HG03571 (cell line): ENCODE measurements around the gene DLG5.

ENCODE experiments used
- ATAC-seq: cut with Tn5 transposase; IDR thresholded peaks from one replicate; pipeline ENCODE4 v1.9.1; 2021; ENCODE audit not compliant: unreplicated experiment

DLG5 gene

GRCh38 chr10:77926566-77927401 lies at the start of gene DLG5:
DLG5 (minus strand) TSS chr10:77926755; CDS start chr10:77926520, 235 bp downstream.
- peak; percentile 67 for ATAC-seq

- ATAC-seq: no peak
Measured at GRCh38 chr10:77975086-77975666, 48.6 kb upstream of the DLG5 start.

GRCh38 chr10:77974396-77975074 lies 48.0 kb upstream of the DLG5 start:
- no peak for ATAC-seq

- ATAC-seq: no peak
Measured at GRCh38 chr10:77973276-77973675, 46.7 kb upstream of the DLG5 start.

GRCh38 chr10:77972148-77972547 lies 45.6 kb upstream of the DLG5 start:
- ATAC-seq: no peak

- no peak for ATAC-seq
Measured at GRCh38 chr10:77971804-77972144, 45.2 kb upstream of the DLG5 start.

GRCh38 chr10:77970869-77971803 lies 44.6 kb upstream of the DLG5 start:
- no peak for ATAC-seq

- no peak for ATAC-seq
Measured at GRCh38 chr10:77969114-77969513, 42.6 kb upstream of the DLG5 start.

GRCh38 chr10:77967611-77968022 lies 41.1 kb upstream of the DLG5 start:
- ATAC-seq: no peak

- ATAC-seq: no peak
Measured at GRCh38 chr10:77965294-77965693, 38.7 kb upstream of the DLG5 start.

GRCh38 chr10:77964811-77965210 lies 38.3 kb upstream of the DLG5 start:
- no peak for ATAC-seq

- ATAC-seq: no peak
Measured at GRCh38 chr10:77963901-77964300, 37.3 kb upstream of the DLG5 start.

GRCh38 chr10:77962350-77963146 lies 36.0 kb upstream of the DLG5 start:
- no peak for ATAC-seq

GRCh38 chr10:77961668-77962067 lies 35.1 kb upstream of the DLG5 start:
- ATAC-seq: no peak

GRCh38 chr10:77960829-77961329 lies 34.3 kb upstream of the DLG5 start:
- ATAC-seq: no peak

GRCh38 chr10:77959887-77960455 lies 33.4 kb upstream of the DLG5 start:
- no peak for ATAC-seq

GRCh38 chr10:77959384-77959783 lies 32.8 kb upstream of the DLG5 start:
- no peak for ATAC-seq

- no peak for ATAC-seq
Measured at GRCh38 chr10:77955136-77955535, 28.6 kb upstream of the DLG5 start.

GRCh38 chr10:77949167-77949566 lies 22.6 kb upstream of the DLG5 start:
- ATAC-seq: no peak

GRCh38 chr10:77946084-77946483 lies 19.5 kb upstream of the DLG5 start:
- no peak for ATAC-seq
